Stimulated activated CD4-positive, alpha-beta T cell treated with anti-CD3 and anti-CD28 coated beads, Interleukin-2, amount 100 ng/mL, for 48 hours (primary cell): ENCODE measurements around the gene MAPK4.

Source experiments
- DNase-seq, 2 donors: peaks; one replicate each; pipeline ENCODE4 v3.0.0-alpha.2; 2020

MAPK4 gene

GRCh38 chr18:50626317-50626716 lies 66.4 kb downstream of the MAPK4 start:
- DNase-seq, result no peak

GRCh38 chr18:50627594-50628532 lies 68.0 kb downstream of the MAPK4 start:
- no peak for DNase-seq

DNA sequence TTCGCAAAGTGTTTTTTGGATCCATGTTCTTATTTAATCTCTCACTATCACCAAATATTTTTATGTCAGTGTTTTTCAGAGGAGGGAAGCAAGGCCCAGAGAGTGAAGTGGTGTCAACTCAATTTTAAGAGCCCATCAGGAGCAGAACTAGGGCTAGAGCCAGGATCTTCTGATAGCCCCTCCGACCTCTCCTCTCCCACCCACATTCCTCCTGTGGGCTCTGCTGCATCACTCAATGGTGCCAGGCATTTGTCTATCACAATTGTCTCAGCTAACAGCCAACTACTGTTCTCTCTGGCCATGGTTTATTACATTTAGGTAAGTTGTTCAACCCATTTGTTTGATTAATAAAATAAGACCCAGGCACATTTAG lies 68.6 kb downstream of the MAPK4 start:
- no peak for DNase-seq

DNA sequence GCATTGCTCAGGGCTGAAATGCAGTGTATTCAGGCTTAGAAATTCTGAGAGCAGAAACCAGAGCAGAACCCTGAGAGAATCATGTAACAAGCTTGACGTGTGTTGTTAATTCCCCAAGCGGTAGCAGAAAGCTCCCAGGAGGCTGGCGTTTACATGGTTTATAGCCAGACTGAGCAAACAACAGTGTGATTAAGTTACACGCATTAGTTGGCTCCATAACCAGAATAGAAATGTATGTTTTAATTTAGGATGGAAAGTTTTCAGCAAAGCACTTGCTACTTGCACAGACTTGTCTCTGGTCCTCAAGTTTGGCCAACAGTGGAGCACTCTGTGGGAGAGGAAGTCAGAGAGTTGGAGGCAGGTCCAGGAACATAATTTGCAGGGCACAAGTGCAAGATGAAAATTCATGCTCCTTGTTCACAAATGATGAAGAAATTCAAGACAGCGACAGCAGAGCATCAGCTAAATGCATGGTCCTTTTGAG lies 69.3 kb downstream of the MAPK4 start:
- no peak for DNase-seq

GRCh38 chr18:50630895-50631294 lies 71.0 kb downstream of the MAPK4 start:
- DNase-seq, result no peak

DNA sequence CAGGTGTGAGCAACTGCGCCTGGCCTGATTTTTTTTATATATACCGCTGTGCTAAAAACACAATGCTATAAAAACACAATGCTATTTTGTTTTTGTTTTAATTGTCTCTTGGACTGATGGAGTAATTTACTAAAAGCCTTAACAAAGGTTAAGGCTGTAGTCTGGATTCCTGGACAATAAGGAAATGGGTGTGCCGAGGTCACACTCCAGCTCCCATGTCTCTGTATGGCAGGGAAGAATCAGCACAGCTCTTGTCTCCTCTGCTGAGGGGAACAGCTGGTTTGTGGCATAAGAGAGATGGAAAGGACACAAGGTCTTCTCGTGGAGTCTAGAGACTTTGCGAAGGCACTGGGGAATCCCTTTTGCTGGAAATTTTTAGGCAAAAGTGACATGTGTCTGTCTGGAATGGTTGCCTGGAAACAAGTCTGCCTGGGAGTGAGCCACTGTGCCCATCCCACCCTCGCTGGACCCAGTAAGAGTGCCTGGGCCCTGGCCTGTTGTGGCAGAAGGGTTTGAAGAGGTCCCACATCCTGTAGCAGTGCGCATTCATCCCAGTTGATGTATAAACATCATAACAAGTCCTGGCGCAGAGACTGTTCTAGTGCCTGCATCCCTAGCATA lies 73.1 kb downstream of the MAPK4 start:
- no peak for DNase-seq

- DNase-seq, result no peak
Observed at GRCh38 chr18:50633992-50634391, 74.1 kb downstream of the MAPK4 start.

DNA sequence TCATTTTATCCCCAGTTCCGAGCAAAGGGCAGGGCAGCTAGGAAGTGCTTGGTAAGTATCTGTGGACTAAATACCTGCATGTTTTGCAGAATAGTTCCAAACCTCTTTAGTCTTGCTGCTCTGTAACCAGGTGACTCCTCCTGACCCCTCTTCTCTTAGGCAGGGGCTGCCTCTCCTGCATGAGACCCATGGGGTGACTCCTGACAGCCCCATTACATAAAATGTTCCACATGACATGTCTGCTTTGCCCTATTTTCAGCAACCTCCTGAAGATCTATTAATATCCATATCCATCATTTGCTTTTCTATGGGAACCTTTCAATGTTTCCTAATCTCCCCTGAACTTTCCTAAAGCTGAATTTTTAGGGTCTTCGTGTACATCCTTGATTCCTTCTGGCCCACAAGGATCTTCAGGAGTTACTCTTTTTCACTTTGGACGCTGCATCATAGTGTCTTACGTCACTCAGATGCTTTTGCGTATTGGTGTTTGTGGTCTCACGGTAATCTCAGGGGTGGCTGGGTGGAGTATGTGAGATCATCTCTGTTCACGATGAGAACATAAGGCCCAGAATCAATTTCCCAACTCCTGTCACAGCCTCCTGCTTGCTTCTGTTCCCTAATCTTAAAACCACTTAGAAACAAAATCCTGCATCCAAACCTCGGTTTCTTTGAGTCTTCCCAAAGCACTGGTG lies 76.6 kb downstream of the MAPK4 start:
- no peak for DNase-seq

GRCh38 chr18:50638016-50638883 lies 78.4 kb downstream of the MAPK4 start:
- DNase-seq, result no peak

DNA sequence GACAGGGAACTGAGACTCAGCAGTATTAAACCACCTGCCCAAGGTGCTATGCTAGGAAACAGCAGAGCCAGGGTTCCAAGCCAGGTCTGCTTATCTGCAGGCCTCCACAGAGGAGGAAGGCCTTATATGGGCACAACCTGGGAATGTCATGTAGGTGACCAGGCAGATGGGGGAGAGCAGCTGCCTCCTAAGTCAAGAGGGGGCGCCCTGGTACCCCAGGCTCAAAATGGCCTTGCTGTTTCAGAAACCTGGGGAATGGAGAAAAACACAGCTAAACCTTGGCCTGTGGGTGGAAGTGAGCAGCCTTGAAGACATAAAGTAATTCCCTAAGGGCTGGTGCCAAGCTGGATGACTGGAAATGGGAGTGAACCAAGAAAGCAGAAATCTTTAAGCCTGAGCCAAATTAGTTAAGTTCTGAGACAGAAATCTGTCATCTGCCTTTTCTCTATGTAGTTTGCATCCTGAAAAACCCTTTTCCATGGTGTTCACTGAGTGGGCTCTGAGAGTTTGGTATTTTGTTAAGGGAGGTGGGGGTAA lies 79.1 kb downstream of the MAPK4 start:
- DNase-seq, result no peak

DNA sequence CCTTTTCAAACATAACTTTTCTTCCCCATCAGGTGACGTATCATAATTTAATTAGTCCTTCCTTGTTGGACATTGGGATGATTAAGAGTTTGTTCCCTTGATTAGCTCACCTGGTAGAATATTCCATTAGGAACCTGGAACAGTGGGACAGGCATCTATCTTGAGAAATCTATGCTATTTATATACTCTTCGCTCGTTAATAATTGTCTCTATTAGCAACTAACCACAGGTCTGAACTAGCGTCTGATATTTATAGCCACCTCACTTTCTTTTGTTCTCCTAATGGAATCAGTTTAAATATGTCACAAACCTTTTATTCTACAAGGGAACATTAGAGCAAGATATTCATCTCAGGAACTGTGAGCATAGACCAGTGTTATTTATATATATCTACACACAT lies 79.8 kb downstream of the MAPK4 start:
- no peak for DNase-seq

DNA sequence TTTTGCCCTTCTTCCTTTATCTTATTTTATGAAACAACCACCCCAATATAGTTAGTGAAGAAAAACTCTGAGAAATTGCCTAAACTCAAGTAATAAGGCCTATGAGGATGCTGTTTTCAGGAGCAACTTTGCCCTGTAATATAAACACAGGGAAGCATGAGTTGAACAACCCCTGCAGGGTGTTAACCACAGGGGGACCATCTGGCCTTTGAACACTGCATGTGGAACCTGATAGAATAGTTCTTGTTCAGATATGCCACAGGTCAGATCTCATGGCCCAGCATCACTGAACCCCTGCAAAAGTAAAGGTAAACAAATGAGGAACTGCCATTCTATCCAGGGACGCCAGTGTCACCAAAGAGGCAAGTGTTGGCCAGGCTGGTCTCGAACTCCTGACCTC lies 82.6 kb downstream of the MAPK4 start:
- no peak for DNase-seq

DNA sequence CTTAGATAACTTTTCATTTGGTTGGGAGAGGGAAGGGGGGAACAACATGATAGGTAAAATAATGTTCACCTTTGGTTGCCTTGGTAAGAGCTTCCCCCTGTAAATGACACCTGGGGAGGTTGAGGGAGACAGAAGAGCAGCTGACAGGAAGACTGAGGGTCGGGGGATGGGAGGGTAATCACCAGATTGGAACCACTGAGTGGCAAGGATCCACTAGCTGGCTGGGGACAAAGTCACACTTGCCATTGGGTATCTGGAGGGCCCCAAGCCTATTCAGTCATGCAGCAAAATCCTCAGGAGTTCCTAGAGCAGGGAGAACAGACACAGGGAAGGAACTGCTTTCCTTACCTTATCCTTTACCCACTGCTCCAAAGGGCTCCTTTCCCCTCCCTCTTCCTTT lies 84.3 kb downstream of the MAPK4 start:
- no peak for DNase-seq

GRCh38 chr18:50644807-50645206 lies 84.9 kb downstream of the MAPK4 start:
- no peak for DNase-seq

- DNase-seq, result no peak
Observed at GRCh38 chr18:50647237-50647636, 87.3 kb downstream of the MAPK4 start.

DNA sequence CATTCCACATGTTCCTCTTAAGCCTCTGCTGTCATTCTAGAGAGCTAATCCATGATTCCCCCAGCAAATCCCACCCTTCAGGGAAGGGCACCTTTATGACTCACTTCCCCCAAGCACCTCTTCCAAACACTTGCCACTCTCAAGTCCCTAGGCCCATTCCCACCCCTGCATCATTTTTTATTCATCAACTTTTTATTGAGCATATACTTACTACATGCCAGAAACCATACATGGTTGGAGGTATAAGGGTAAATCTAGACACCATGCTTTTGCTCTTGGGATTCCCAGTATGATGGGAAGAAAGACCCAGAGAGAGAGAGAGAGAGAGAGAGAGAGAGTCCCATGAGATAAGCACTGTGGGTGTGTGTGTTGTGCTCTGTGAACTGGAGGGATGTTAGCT lies 87.9 kb downstream of the MAPK4 start:
- no peak for DNase-seq

- no peak for DNase-seq
Observed at GRCh38 chr18:50649821-50650220, 89.9 kb downstream of the MAPK4 start.

DNA sequence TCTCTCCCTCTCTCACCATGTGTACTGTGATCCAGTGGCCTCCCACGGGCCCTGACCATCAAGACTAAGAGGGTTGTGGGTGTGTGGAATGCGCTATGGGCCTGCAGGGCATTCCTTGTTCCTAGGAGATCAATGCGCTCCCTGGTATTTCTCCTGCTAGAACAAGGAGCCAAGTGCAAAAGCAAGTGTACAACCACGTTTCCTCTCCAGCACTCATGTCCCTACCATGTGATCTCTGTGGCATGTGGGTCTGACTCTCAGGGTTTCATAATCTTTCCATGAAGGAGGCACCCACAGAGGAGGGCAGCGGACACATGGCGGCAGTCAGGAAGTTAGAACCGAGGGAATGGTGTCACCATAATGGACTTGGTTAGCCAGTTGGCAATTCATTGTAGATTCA lies 91.4 kb downstream of the MAPK4 start:
- no peak for DNase-seq

DNA sequence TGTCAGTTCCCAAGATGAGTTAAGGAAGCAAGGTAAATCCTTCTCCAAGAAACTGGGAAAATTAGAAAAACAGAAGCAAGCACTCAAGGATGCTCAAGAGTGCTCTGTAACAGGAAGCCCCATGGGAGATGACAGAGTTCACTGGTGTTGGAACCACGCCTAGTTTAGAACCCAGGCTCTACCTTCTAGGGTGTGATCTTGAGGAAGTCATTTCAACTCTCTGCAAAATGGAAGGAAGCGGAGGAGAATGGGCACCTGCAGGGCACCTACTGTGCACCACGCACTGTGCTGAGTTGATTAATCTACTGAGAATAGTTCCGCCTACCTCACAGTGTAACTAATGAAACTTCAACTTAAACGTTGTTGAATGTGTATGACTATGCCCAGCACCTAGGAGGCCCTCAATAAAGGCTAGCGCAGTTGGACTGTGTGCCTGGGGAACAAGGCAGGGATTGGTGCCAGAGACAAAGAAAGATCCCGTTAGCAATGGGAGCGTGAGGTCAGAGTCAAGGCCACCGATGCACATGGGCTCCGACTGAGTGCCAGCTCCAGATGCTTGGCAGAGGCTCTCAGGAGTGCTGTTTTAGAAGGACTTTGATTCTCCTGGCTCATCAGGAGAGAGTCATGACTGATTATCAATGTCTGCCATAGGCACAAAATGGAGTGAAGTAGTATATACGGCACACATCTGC lies 93.7 kb downstream of the MAPK4 start:
- no peak for DNase-seq

DNA sequence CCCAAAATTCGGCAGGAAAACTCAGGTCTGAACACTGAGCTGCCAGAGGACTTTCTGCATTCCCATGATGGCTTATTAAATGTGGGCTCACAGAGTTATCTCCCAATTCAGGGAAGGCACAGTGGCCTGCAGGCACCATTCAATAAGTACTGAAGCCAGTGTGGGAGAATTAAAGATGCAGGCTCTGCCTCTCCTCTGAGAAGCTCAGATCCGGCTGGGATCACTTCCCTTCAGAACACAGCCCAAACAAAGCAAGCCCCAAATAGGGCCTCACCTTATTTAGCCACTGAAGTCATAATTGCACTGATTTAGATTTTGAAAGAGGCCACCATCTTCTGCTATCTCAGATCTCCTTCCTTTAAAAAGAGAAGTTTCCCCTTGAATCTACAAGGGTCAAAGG lies 94.3 kb downstream of the MAPK4 start:
- no peak for DNase-seq

DNA sequence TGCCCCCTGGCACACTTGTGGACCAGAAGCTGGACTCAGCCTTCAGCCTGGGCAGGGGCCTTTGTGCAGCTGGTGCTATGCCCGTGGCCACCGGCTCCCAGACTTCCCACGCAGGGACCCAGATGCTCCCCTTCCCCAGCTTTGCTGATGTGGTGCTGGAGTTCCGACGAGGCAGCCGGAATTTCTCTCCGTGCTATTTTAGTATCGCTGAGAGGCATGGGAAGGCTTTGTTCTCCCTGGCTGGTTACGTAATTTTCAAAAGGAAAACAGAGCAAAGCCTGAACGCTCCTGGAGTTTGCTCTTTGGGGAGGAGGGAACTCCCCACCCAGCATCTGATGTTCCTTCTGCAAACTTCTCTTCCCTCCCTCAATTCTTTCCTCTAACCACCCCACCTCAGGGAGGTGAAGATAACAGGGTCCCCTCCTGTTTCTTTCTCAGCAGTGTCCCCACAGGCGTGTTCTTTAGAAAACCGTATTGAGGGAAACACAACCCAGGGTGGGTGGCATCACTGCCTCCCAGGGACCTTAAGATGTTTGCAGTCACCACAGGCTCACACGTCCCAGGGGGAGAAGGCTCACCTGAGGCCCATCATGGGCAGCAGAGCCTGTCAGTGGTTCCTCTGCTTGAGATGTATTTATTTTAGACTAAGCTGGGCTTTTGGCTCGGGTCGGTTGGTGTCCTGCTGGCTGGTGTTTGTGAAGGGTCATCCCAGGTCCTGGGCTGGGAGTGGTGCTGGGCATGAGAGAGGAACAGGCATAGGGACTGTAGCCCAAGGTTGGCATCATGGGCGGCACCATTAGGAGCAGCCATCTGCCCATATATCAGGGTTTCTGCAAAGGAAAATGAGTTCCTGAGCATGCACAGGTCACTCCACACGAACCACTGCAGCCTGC lies 95.0 kb downstream of the MAPK4 start:
- DNase-seq, result no peak
